Measurements from ENCODE around the gene BNIPL.

DNA sequence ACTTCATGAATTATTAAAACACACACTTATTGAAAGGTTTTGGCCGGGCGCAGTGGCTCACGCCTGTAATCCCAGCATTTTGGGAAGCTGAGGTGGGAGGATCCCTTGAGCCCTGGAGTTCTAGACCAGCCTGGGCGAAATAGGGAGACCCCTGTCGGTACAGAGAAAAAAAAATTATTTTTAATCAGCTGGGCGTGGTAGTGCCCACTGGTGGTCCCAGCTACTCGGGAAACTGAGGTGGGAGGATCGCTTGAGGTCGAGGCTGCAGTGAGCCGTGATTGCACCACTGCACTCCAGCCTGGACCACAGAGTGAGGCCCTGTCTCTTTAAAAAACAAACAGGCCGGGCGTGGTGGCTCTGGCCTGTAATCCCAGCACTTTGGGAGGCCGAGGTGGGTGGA is 35.8 kb downstream of the BNIPL start:
- no peak for TF ChIP-seq CEBPG (CRISPR knock-in tag; IDR thresholded peaks at IDR 0.05)
- TF ChIP-seq, protein P1, sequence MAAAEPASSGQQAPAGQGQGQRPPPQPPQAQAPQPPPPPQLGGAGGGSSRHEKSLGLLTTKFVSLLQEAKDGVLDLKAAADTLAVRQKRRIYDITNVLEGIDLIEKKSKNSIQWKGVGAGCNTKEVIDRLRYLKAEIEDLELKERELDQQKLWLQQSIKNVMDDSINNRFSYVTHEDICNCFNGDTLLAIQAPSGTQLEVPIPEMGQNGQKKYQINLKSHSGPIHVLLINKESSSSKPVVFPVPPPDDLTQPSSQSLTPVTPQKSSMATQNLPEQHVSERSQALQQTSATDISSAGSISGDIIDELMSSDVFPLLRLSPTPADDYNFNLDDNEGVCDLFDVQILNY (CRISPR knock-in tag; conservative IDR thresholded peaks at IDR 0.05), result no peak
